T-helper 9 cell (primary cell): ENCODE results near the gene CNTRL.
"Not testable (repeated sequence)": the region's sequence is repeated elsewhere in the genome, so short reads cannot be mapped to it uniquely, and the experiment has no call there.

ENCODE experiments used
- DNase-seq: peaks from one replicate; pipeline ENCODE4 v3.0.0-alpha.2; 2020
- total RNA-seq, 2 donors: gene quantifications; one replicate each; lab custom pipeline; 2026; lab: John Stamatoyannopoulos, UW

The CNTRL gene
- 212 to 283 reads per million in 2 donors for total RNA-seq

- DNase-seq: peak; percentile 79
Measured at GRCh38 chr9:121074370-121075250, at the start of gene CNTRL. Gene CNTRL (plus strand): TSS chr9:121074955. CDS start chr9:121088327, 13,372 bp downstream.

GRCh38 chr9:121026260-121026691 is 48.5 kb upstream of the CNTRL start:
- DNase-seq: no peak

GRCh38 chr9:121026768-121027167 is 48.0 kb upstream of the CNTRL start:
- no peak for DNase-seq

DNA sequence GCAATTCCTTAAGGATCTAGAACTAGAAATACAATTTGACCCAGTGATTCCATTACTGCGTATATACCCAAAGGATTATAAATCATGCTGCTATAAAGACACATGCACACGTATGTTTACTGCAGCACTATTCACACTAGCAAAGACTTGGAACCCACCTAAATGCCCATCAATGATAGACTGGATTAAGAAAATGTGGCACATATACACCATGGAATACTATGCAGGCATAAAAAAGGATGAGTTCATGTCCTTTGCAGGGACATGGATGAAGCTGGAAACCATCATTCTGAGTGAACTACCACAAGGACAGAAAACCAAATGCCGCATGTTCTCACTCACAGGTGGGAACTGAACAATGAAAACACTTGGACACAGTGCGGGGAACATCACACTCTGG is 46.5 kb upstream of the CNTRL start:
- not testable (repeated sequence) for DNase-seq

DNA sequence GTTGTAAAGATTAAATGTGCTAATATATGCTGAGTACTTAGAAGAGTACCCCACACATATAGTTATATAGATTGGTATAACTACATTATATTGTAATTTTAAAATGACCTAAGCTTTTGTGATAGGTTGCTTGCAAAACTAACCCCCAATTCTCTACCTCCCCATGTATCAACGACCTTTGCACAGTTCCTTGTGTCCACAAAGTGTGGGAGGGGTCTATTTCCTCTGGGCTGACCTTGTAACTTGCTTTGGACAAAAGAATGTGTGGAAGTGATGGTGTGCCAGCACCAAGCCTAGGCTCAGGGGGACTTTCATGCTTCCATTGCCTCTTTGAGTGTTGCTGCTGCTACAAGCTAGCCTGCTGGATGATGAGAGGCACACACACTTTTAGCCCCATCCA is 45.3 kb upstream of the CNTRL start:
- DNase-seq: no peak

DNA sequence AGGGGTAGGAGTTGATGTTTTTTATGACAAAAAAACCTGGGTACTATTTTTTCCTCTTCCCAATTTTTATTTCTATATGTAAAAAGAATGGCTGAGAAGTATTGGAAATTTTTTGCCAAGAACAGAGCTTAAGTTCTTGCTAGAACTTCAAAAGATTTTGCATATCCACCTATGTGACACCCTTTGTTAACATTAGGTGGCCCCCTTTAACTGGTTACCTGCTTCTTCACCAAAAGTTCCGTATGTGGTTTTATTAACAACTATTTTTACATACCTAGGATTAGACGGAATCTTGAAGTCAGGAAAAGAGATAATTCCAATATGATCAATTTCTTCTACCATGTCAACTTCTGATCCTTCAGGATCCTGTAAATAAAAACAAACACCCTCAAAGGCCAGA is 40.2 kb upstream of the CNTRL start:
- no peak for DNase-seq

DNA sequence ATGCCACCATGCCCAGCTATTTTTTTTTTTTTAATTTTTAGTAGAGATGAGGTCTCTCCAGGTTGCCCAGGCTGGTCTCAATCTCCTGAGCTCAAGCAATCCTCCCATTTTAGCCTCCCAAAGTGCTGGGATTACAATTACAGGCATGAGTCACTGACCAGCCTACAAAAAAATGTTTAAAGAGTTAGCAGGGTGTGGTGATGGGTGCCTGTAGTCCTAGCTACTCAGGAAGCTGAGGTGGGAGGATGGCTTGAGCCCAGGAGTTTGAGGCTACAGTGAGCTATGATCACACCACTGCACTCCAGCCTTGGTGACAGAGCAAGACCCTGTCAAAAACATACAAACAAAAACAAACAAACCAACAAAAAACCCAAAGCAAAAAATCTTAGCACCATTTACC is 39.0 kb upstream of the CNTRL start:
- not testable (repeated sequence) for DNase-seq

DNA sequence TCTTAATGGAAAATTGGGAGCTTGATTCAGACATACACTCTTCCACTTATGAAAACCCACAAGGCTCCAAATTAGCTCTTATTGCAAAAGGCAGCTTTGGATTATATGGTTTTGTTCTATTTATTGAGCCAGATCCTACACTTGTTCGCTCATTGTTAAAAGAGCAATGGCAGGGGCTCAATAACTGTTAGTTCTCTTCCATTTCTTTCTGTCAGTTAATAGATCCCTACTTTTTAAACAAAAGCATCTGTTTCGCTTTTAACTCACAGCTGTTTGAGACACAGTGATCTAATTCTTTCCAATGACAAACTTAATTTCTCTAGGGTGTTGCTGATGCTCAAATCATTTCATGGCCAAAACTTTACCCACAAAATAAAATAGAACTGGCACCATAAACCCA is 36.4 kb upstream of the CNTRL start:
- no peak for DNase-seq

DNA sequence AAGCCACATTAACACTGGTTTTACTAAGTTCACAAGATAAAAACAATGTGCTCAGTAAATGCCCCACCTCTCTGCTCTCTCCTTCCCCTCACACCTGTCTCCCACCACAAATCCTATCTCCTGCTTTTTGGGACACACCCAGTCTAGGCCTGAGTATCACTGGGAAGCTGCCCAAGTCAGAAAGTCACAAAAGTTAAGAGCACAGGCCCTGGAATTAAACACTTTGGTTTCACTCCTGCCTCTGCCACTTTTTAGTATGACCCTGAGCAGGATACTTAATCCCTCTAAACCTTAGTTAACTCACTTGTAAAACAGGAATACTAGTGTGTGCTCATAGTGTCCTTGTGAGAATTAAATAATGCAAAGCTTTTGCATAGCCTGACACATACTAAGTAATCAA is 36.0 kb upstream of the CNTRL start:
- DNase-seq: no peak

DNA sequence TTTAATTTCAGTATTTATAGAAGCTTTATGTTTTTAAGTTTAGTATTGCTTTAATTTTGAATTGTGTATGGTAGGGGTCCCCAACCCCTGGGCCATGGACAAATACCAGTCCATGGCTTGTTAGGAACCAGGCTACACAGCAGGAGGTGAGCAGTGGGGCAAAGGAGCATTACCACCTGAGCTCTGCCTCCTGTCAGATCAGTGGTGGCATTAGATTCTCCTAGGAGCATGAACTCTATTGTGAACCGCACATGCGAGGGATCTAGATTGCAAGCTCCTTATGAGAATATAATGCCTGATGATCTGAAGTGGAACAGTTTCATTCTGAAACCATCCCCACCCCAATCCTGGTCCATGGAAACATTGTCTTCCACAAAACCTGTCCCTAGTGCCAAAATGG is 26.6 kb upstream of the CNTRL start:
- DNase-seq: no peak

- no peak for DNase-seq
Measured at GRCh38 chr9:121048618-121049017, 26.1 kb upstream of the CNTRL start.

DNA sequence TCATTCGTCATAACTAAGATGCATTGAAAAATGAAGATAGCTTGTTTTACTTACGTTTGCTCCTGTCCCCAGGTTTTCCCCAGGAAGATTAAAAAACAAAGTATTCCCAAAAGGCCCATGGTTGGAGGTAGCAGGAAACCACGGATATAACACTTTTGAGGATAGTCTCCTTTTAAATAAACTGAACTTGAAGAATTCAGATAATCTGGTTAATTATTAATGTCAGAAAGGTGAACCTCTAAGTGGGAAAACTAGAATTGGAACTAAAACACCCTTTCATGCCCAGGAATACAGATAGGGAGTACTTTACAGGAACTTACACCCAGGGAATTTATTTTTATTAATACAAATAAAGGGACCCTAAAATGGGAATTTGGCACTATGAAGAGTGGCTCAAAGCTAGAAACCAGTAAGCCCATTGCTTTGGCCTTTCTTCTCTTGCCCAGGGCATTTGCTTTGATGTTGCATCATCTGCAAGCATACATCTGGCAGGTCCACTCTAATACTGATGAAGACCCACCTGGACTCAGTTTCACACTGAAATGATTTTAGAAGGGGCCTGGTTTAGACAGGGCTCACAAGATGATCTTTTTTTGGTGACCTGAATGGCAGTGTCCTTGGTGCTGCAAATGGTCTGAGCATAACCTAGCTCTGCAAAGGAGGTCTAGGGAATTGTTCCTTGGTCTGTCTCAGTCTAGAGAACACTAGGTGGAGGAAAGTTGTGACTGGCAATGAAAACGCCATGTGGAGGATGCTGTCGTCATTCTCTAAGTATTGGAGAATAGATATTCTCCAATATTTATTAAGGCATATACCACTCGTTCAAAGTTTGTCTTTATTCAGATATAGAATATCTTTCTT is 24.4 kb upstream of the CNTRL start, which contains the start of gene C5:
Gene C5 (minus strand): TSS at position 148 of the 861 bp plus-strand sequence. CDS start 29 bp downstream, at position 119.
- DNase-seq: no peak

DNA sequence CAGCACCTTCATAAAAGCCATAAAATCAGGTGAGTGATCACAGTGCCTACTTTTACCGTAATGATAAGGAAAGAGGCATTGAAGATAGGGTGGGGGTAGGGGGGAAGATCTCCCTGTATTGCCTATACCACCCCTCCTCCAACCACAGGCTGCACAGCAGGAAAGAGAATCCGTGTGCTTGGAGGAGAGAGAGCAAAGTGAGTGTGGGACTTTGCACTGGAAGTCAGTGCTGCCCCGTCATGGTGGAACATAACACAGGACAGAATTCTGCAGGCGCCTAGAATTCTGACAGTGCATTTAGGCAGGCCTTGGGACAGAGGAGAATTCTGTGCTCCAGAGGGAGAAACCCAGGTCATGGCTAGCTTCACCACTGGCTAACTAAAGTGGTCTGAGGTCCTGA is 21.2 kb upstream of the CNTRL start:
- DNase-seq: no peak

- no peak for DNase-seq
Measured at GRCh38 chr9:121055642-121056143, 19.1 kb upstream of the CNTRL start.

DNA sequence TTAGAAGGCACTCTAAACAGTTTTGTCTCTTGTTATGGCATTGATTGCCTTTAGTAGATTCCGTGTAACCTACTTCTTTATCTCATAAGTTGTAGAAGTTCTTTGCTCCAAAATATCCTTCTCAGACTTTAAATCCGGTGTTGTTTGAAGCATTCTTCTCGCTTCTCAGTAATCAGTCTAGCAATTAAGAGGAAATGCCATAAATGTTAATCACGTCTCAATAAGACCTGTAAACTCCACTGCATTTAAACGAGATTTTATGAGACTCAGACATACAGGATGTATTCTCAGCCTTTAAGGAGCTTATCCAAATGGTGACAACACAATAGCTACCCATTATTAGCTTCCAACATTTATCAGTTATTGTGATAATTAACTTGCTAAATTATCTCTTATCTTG is 16.9 kb upstream of the CNTRL start:
- no peak for DNase-seq

GRCh38 chr9:121059513-121059912 is 15.2 kb upstream of the CNTRL start:
- no peak for DNase-seq

DNA sequence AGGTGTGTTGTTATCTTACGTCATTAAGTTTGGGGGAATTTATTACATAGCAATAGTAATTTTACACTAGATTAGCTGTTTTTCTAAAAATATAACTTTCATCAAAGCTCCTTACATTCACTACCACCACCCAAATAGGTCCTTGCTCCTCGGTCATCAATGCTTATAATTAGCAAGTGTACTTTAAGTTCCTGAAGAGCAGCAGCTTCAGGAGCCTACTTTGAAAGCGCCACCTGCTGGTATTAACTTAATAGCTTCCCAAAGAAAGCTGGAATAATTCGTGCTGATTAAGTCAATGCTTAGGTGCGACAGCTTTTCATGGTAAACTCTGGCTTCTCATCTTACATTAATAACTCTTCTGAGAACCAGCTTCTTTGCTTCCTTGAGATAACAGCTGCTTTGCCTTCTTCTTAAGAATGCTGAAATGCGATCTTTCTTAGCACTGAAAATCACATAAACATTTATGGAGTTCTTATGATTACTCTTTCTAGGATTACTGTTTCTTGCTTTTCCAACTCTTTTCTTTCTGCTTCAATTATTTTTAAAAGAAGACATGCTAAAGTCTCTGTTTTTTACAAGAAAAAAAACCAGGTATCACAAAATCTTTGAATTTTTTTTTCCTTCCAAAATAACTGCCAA is 14.6 kb upstream of the CNTRL start:
- no peak for DNase-seq

DNA sequence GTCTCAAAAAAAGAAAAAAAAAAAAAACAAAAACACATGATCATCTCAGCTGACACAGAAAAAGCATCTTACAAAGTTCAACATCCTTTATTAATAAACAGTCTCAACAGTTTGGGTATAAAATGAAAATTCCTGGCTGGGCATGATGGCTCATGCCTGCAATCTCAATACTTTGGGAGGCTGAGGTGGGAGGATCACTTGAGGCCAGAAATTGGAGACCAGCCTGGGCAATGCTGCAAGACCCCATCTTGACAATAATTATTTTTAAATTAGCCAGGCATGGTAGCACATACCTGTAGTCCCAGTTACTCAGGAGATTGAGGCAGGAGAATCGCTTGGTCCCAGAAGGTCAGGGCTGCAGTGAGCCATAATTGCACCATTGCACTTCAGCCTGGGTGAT is 7.9 kb upstream of the CNTRL start:
- no peak for DNase-seq

- no peak for DNase-seq
Measured at GRCh38 chr9:121067640-121068039, 7.1 kb upstream of the CNTRL start.

DNA sequence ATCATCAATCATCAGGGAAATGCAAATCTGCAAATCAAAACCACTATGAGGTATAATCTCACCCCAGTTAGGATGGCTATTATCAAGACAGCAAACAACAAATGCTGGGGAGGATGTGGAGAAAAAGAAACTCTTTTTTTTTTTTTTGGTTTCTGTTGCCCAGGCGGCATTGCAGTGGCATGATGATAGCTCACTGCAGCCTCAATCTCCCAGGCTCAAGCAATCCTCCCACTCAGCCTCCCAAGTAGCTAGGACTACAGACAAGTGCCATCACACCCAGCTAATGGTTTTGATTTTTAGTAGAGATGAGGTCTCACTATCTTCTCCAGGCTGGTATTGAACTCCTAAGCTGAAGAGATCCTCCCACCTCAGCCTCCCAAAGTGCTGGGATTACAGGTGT is 5.4 kb upstream of the CNTRL start:
- DNase-seq: no peak

GRCh38 chr9:121071370-121071755 is 3.4 kb upstream of the CNTRL start:
- no peak for DNase-seq

DNA sequence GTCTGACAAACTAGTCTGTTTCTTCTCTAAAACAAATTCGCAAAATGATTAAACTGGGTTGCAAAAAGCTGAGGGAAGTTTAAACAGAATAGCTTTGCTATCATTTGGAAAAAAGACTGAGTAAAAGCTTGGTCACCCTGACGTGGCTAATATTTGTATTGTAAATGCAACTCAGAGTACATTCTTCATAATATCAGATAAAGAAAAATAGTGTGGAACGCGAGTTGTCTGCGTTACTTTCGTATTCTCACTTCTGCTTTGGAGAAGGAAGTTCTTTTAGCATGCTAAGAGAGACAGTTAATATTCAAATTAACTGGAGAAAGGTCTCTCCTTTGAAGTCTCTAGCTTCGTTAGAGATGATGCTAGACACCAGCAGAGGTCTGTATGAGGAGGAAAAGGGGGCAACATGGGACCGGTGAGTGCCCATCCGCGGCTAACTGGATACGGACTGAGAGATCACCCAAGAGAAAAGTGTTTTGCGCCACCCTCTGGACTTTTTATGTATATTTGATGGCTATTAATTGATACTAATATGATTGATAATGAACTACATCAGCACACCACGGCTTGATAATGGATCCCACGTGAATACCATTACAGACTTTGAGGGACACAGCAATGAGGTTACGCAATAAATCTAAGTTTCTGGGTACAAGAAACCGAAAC is 2.9 kb upstream of the CNTRL start:
- DNase-seq: peak; percentile 4
